Measurements from ENCODE around the gene TLX3. TPM values are rescaled to one million over a fixed set of nuclear protein-coding genes. Genes with fewer than 3 reads are reported as not detected.

Gene TLX3
- total and polyA plus RNA-seq, 11 donors: 0.15 TPM; not detected in 10

DNA sequence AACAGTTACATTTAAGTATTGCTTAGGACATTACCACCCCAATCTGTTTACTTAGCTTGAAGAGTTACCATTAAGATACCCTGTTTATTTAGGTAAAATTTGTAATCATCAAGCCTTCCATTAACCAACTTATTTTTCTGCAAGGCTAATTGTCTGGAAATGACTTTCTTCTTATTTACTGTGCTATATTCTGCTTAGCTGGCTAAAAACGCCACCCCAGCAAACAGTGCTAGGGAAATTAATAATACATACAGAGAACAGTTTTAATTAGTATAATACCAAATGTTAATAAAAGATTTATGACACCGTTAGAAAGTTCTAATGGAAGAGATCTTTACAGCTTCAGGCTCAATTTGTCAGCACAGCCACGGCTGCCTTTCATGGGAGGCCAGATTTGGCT lies 14.0 kb downstream of the TLX3 start:
- ATAC-seq (no peak), DNase-seq (no peak)
- H3K9me3 ChIP-seq: no peaks in the 10 kb centered on the region
- no peak overlapping the region for H3K27ac ChIP-seq
- WGBS, 4 donors: 72 to 86% (median 81%) methylated on average over 3 of the region's 3 CpGs
- TF ChIP-seq POLR2A (IDR thresholded peaks at IDR 0.05): no peak
- TF ChIP-seq, protein P1, sequence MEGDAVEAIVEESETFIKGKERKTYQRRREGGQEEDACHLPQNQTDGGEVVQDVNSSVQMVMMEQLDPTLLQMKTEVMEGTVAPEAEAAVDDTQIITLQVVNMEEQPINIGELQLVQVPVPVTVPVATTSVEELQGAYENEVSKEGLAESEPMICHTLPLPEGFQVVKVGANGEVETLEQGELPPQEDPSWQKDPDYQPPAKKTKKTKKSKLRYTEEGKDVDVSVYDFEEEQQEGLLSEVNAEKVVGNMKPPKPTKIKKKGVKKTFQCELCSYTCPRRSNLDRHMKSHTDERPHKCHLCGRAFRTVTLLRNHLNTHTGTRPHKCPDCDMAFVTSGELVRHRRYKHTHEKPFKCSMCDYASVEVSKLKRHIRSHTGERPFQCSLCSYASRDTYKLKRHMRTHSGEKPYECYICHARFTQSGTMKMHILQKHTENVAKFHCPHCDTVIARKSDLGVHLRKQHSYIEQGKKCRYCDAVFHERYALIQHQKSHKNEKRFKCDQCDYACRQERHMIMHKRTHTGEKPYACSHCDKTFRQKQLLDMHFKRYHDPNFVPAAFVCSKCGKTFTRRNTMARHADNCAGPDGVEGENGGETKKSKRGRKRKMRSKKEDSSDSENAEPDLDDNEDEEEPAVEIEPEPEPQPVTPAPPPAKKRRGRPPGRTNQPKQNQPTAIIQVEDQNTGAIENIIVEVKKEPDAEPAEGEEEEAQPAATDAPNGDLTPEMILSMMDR (IDR thresholded peaks at IDR 0.05): no peak
- intact Hi-C loops (cut with DNase I): no loop called here
- H3K36me3 ChIP-seq: no peaks in the 10 kb centered on the region
- H3K4me3 ChIP-seq: no peak overlapping the region
- H3K27me3 ChIP-seq: peaks cover 16 to 97% (median 65%) of the 10 kb centered on the region in 9 donors
- H3K4me1 ChIP-seq: no peaks in the 10 kb centered on the region

DNA sequence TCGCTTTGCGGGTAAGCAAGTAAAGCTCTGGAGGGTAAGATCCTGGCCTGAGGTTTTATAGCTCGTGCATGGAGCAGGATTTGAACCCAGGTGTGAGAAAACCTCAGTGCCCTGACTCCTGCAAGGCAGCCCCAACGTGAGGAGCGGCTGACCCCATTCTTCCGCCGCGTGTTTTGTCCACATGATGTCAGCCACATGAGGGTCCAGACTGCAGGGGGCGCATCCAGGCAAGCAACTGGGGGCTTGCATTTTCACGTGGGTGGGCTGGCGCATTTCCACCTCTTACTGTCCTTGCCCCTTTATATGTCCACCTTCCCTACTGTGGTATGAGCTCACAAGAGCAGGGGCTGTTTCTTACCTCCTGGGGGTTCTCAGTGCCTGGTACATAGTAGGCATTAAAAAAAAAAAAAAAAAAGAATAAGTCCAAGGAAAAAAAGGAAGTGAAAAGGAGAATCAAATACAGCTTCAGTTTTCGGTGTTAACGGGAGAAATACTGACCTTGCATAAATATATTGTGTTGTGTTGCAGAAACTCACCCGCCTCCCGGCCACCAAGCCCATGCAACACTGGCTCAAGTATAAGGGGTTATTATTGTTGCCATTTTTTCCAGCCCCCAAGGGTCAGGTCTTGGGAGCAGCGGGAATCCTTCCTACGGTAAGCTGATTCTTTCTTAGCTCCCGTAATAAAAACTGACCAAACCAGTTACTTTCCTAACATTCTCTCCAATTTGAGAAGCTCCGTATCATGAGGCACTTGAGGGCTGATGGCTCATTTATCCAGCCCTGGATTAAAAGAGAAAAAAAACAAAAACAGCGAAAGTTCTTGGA lies 15.0 kb downstream of the TLX3 start:
- ATAC-seq (no peak), DNase-seq (no peak)
- peaks cover 10 to 97% (median 64%) of the 10 kb centered on the region in 9 donors for H3K27me3 ChIP-seq
- no peak overlapping the region for H3K27ac ChIP-seq
- no peaks in the 10 kb centered on the region for H3K9me3 ChIP-seq
- 46 to 55% (median 50%) methylated on average over 20 of the region's 20 CpGs for WGBS, 4 donors
- TF ChIP-seq, protein P1 (IDR thresholded peaks at IDR 0.05): no peak
- no peak for TF ChIP-seq POLR2A (IDR thresholded peaks at IDR 0.05)
- no peaks in the 10 kb centered on the region for H3K36me3 ChIP-seq
- H3K4me1 ChIP-seq: no peaks in the 10 kb centered on the region
- intact Hi-C loops (cut with DNase I): no loop called here
- no peak overlapping the region for H3K4me3 ChIP-seq

DNA sequence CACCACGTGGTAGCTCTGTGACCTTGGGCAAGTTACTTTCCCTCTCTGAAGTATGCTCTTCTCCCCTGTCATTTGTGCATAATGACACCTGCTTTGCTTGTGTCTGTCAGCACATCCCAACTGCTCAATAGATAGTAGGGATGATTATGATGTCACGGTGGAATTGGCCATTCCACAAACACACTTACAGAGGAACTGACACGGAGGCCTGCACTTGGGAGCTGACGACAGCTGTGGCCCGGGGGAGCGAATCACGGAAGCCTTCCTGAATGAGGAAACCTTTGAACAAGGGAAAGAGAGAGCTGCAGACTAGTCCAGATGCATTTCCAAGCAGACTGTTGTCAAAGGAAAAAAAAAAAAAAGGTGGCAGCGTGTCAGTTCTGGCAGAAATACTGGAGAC lies 21.0 kb downstream of the TLX3 start:
- intact Hi-C loops (cut with DNase I): loop anchor here in 5 of 10 donors (10.0 kb wide), 3 partner anchors 515 to 585 kb away; no protein-coding TSS in a partner anchor
- WGBS, 4 donors: 35 to 47% (median 37%) methylated on average over 8 of the region's 8 CpGs
- Histone ChIP-seq H3K27me3 (peaks cover 0 to 84% (median 38%) of the 10 kb centered on the region in 9 donors), H3K27ac (no peak overlapping the region), H3K4me3 (no peak overlapping the region), H3K36me3 (no peaks in the 10 kb centered on the region), H3K9me3 (no peaks in the 10 kb centered on the region), H3K4me1 (no peaks in the 10 kb centered on the region)
- TF ChIP-seq POLR2A (IDR thresholded peaks at IDR 0.05): no peak
- TF ChIP-seq, protein P1 (IDR thresholded peaks at IDR 0.05): no peak
- ATAC-seq (no peak), DNase-seq (no peak)

DNA sequence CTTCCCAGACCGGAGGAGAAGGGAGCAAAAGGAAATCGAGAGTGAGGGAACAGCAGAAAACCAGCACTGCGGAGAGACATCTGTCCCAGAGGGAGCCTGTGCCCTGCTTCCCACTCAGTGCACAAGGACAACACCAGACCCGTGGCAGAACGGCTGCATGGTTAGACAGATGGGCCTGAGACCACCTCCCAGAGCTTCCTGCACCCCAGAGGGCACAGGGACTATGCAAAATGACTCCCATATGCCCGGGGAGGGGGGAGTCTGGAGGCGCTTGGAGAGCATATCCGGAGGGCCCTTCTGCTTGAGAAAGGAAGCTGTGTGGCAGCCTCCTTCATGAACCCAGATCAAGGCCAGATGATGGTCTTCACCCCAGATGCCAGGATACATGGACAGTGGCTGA lies 26.6 kb downstream of the TLX3 start:
- ATAC-seq (no peak), DNase-seq (no peak)
- H3K27me3 ChIP-seq: peaks cover 0 to 76% (median 19%) of the 10 kb centered on the region in 9 donors
- TF ChIP-seq POLR2A (IDR thresholded peaks at IDR 0.05): no peak
- TF ChIP-seq, protein P1 (IDR thresholded peaks at IDR 0.05): no peak
- no peak overlapping the region for H3K27ac ChIP-seq
- intact Hi-C loops (cut with DNase I): loop anchor here (2.0 to 10.0 kb wide), 9 partner anchors 128 to 698 kb away; no protein-coding TSS in a partner anchor
- H3K36me3 ChIP-seq: no peaks in the 10 kb centered on the region
- no peaks in the 10 kb centered on the region for H3K9me3 ChIP-seq
- H3K4me1 ChIP-seq: peaks cover 0 to 11% (median 0%) of the 10 kb centered on the region in 12 donors
- WGBS, 4 donors: 71 to 81% (median 78%) methylated on average over 8 of the region's 8 CpGs
- H3K4me3 ChIP-seq: no peak overlapping the region
